IMR-90 (cell line): Measurements from ENCODE around the gene UBASH3A. TPM values are rescaled to one million over a fixed set of nuclear protein-coding genes. Genes with fewer than 3 reads are reported as not detected.

ENCODE experiments used
- ATAC-seq: fragments of 200-7000 bp; cut with Tn5 transposase; 2 replicates; pipeline ENCODE4 v1.9.1; 2020; ENCODE audit warnings: low read depth, mild to moderate bottlenecking, moderate library complexity
- BruUV-seq: library from RNA; stranded (reverse); fragments of 400-500 nt; replicated peaks from 2 replicates; lab custom pipeline; 2021; lab: Mats Ljungman, UMichigan
- CTCF ChIA-PET: fragments of 300-600 bp; formaldehyde crosslinking; extraction: SDS; loops from one replicate; lab custom pipeline; 2021; ENCODE audit warnings: antibody characterized with exemption; lab: Yijun Ruan, JAX
- POLR2A ChIA-PET: fragments of 300-600 bp; sonication (Branson Sonifier 250); formaldehyde crosslinking; loops from one replicate; lab custom pipeline; 2022; ENCODE audit warnings: antibody characterized with exemption; ENCODE audit not compliant: unreplicated experiment; lab: Charles Lee
- DNase-seq: peaks from one replicate; pipeline ENCODE4 v3.0.0; 2013
- H2AFZ ChIP-seq: replicated peaks from 2 replicates; pipeline ENCODE3; 2013; ENCODE audit warnings: low read length, mild to moderate bottlenecking; ENCODE audit not compliant: poor library complexity
- H2AK5ac ChIP-seq: 2 replicates; pipeline ENCODE4 v1.6.1; 2013; ENCODE audit warnings: low read depth, low read length, inconsistent platforms
- H2AK9ac ChIP-seq: replicated peaks from 2 replicates; pipeline ENCODE3; 2013; ENCODE audit warnings: mild to moderate bottlenecking, low read depth, low read length, moderate library complexity; ENCODE audit not compliant: poor library complexity
- H2BK120ac ChIP-seq: 2 replicates; pipeline ENCODE4 v1.6.1; 2013; ENCODE audit warnings: low read depth, low read length, inconsistent platforms
- H2BK15ac ChIP-seq: 3 replicates; pipeline ENCODE4 v1.6.1; 2013; ENCODE audit warnings: low read depth, low read length, inconsistent platforms
- H2BK20ac ChIP-seq: 2 replicates; pipeline ENCODE4 v1.6.1; 2013; ENCODE audit warnings: low read depth, mild to moderate bottlenecking, inconsistent platforms, low read length, moderate library complexity
- H2BK5ac ChIP-seq: 2 replicates; pipeline ENCODE4 v1.6.1; 2013; ENCODE audit warnings: mild to moderate bottlenecking, low read depth, low read length, inconsistent platforms; ENCODE audit not compliant: poor library complexity, severe bottlenecking
- H3K14ac ChIP-seq: replicated peaks from 2 replicates; pipeline ENCODE4 v1.6.1; 2013; ENCODE audit warnings: low read depth, low read length, inconsistent platforms
- H3K18ac ChIP-seq: 2 replicates; pipeline ENCODE4 v1.6.1; 2013; ENCODE audit warnings: low read depth, low read length, control low read depth
- H3K23ac ChIP-seq: 2 replicates; pipeline ENCODE4 v1.6.1; 2013; ENCODE audit warnings: low read depth, low read length, inconsistent platforms
- H3K27ac ChIP-seq: 2 replicates; pipeline ENCODE4 v1.5.1; 2013; ENCODE audit warnings: mild to moderate bottlenecking, control low read depth, low read length; ENCODE audit not compliant: insufficient read depth
- H3K27me3 ChIP-seq: 2 replicates; pipeline ENCODE4 v1.6.1; 2013; ENCODE audit warnings: low read length; ENCODE audit not compliant: control insufficient read depth, insufficient read depth
- H3K36me3 ChIP-seq: 2 replicates; pipeline ENCODE4 v1.6.1; 2013; ENCODE audit warnings: low read length, mixed read lengths; ENCODE audit not compliant: control insufficient read depth, insufficient read depth
- H3K4ac ChIP-seq: 2 replicates; pipeline ENCODE4 v1.6.1; 2013; ENCODE audit warnings: low read depth, low read length, inconsistent platforms
- H3K4me1 ChIP-seq: 2 replicates; pipeline ENCODE4 v1.6.1; 2013; ENCODE audit warnings: low read length, mixed read lengths; ENCODE audit not compliant: control insufficient read depth, insufficient read depth
- H3K4me2 ChIP-seq: 2 replicates; pipeline ENCODE4 v1.6.1; 2013; ENCODE audit warnings: low read depth, mild to moderate bottlenecking, control low read depth, low read length, moderate library complexity
- H3K4me3 ChIP-seq: 2 replicates; pipeline ENCODE4 v1.5.1; 2013; ENCODE audit warnings: low read depth, mild to moderate bottlenecking, control low read depth, low read length, moderate library complexity; ENCODE audit not compliant: insufficient read depth
- H3K56ac ChIP-seq: 2 replicates; pipeline ENCODE4 v1.6.1; 2013; ENCODE audit warnings: low read length, inconsistent platforms; ENCODE audit not compliant: insufficient read depth; ENCODE audit errors: extremely low read depth
- H3K79me1 ChIP-seq, 2 experiments: 2 replicates each; pipeline ENCODE4 v1.6.1; 2013; ENCODE audit warnings: low read length in 2 of 2, inconsistent platforms in 1 of 2, low read depth in 1 of 2
- H3K9ac ChIP-seq: 2 replicates; pipeline ENCODE4 v1.6.1; 2013; ENCODE audit warnings: low read depth, low read length, control low read depth
- H3K9me1 ChIP-seq: 2 replicates; pipeline ENCODE4 v1.6.1; 2013; ENCODE audit warnings: low read length, inconsistent platforms; ENCODE audit not compliant: insufficient read depth
- H3K9me3 ChIP-seq: 2 replicates; pipeline ENCODE4 v1.6.1; 2013; ENCODE audit warnings: low read length; ENCODE audit not compliant: control insufficient read depth, insufficient read depth
- H4K20me1 ChIP-seq: 2 replicates; pipeline ENCODE4 v1.6.1; 2013; ENCODE audit warnings: low read length, inconsistent platforms; ENCODE audit not compliant: insufficient read depth
- H4K5ac ChIP-seq: 2 replicates; pipeline ENCODE4 v1.6.1; 2013; ENCODE audit warnings: mild to moderate bottlenecking, low read depth, low read length, control low read depth
- H4K8ac ChIP-seq, 2 experiments: 2 replicates each; pipeline ENCODE4 v1.6.1; 2013; ENCODE audit warnings: low read depth in 2 of 2, low read length in 2 of 2, control low read depth in 1 of 2, inconsistent platforms in 1 of 2
- H4K91ac ChIP-seq: 2 replicates; pipeline ENCODE4 v1.6.1; 2013; ENCODE audit warnings: low read depth, low read length, inconsistent platforms; ENCODE audit not compliant: insufficient read depth
- BHLHE40 ChIP-seq: fragments of 150-350 bp; IDR thresholded peaks from 2 replicates; pipeline ENCODE4 v1.6.1; 2016; ENCODE audit warnings: mild to moderate bottlenecking, low read depth, low read length
- RAD21 ChIP-seq: IDR thresholded peaks from 2 replicates; pipeline ENCODE4 v1.6.1; 2012; ENCODE audit warnings: low read length, improper control_type of control experiment
- WGBS, 2 experiments: methylation state at CpG; one replicate each; pipeline versions ENCODE4 v1.1.5 to v1.1.7; 2013; ENCODE audit warnings: missing lambda C conversion rate in 2 of 2; ENCODE audit not compliant: insufficient read length in 1 of 2; ENCODE audit errors: extremely low coverage in 2 of 2; 5-methylcytosine and 5-hydroxymethylcytosine counted together
- dilution Hi-C: fragments of 300-500 bp; cut with HindIII; formaldehyde crosslinking; loops from one replicate; pipeline ENCODE4 v1.14.3; 2018; ENCODE audit warnings: low sequenced_read_pairs; ENCODE audit not compliant: unreplicated experiment
- in situ Hi-C: fragments of 300-500 bp; cut with MboI; formaldehyde crosslinking; loops from 3 replicates; pipeline ENCODE4 v1.14.3; 2019; ENCODE audit warnings: low sequenced_read_pairs, inconsistent platforms, mixed read lengths
- intact Hi-C: fragments of 100-400 bp; cut with micrococcal nuclease; formaldehyde crosslinking; loops from 2 replicates; pipeline ENCODE4 v1.10.0; 2022
- polyA plus RNA-seq, 3 experiments: library from polyadenylated mRNA; depleted of rRNA; stranded (reverse); fragments of >200 nt; gene quantifications; 2 replicates each; pipeline ENCODE4 v1.2.3, GENCODE V29; 2012; ENCODE audit warnings: low replicate concordance in 1 of 3
- total RNA-seq: library from RNA; depleted of rRNA; stranded (reverse); fragments of >200 nt; gene quantifications from 2 replicates; pipeline ENCODE4 v1.2.3, GENCODE V29; 2012

UBASH3A gene
- total and polyA plus RNA-seq, 2 of the 4 experiments (the other 2 are of a cell fraction) = not detected

- Histone ChIP-seq H3K56ac (no peak overlapping the region), H3K4me1 (no peaks in the 10 kb centered on the region), H4K91ac (no peak overlapping the region), H2BK20ac (no peak overlapping the region), H3K9me3 (no peaks in the 10 kb centered on the region; the same call in 1 of the 2 replicates), H2AK9ac (no peak overlapping the region), H3K4me2 (no peak overlapping the region), H3K4me3 (no peak overlapping the region), H3K36me3 (no peaks in the 10 kb centered on the region), H4K20me1 (no peaks in the 10 kb centered on the region), H4K8ac (no peak overlapping the region), H3K9me1 (no peaks in the 10 kb centered on the region), H3K9ac (no peak overlapping the region), H4K5ac (no peak overlapping the region), H3K79me1 (no peaks in the 10 kb centered on the region), H3K18ac (no peak overlapping the region), H2BK5ac (no peak overlapping the region), H2BK15ac (no peak overlapping the region), H3K27ac (no peak overlapping the region), H3K23ac (no peak overlapping the region), H2BK120ac (no peak overlapping the region), H3K14ac (no peak overlapping the region), H2AK5ac (no peak overlapping the region), H3K27me3 (peaks cover 17% of the 10 kb centered on the region), H2AFZ (no peak overlapping the region), H3K4ac (no peak overlapping the region)
- intact Hi-C loops (no loop called here), in situ Hi-C loops (no loop called here), dilution Hi-C loops (no loop called here)
- DNase-seq (no peak), ATAC-seq (no peak)
- ChIA-PET CTCF (interaction anchor here (0.6 kb wide), 1 partner anchor 31 kb away, joined by 4 read pairs; no protein-coding TSS in a partner anchor), POLR2A (no interaction called here)
- BruUV-seq = no TSS peak
- no CpG with 5 or more reads among the region's 2 CpGs for WGBS, 2 experiments
- TF ChIP-seq BHLHE40 (no peak), RAD21 (no peak)
These were observed 47.7 kb upstream of the UBASH3A start for GRCh38 chr21:42356046-42356445.
